GM23338 (cell line): ENCODE measurements around the gene FLT3. TPM values are rescaled to one million over a fixed set of nuclear protein-coding genes. Genes with fewer than 3 reads are reported as not detected.

Experiments used
- ATAC-seq: fragments of 200-7000 bp; cut with Tn5 transposase; 3 replicates; pipeline ENCODE4 v1.9.1; 2020
- DNase-seq: peaks from one replicate; pipeline ENCODE4 v3.0.0-alpha.2; 2015; ENCODE audit warnings: low spot score
- H2AFZ ChIP-seq: fragments of 200-600 bp; sonication (generic); 2 replicates; pipeline ENCODE4 v1.8.0; 2016; ENCODE audit warnings: antibody characterized with exemption, mild to moderate bottlenecking, moderate library complexity
- H3F3A ChIP-seq: fragments of 200-600 bp; sonication (generic); replicated peaks from 2 replicates; pipeline ENCODE4 v1.8.0; 2017; ENCODE audit warnings: antibody characterized with exemption, mixed run types, low read depth
- H3K27ac ChIP-seq: fragments of 200-600 bp; sonication (generic); 2 replicates; pipeline ENCODE4 v1.6.1; 2016; ENCODE audit warnings: low read depth
- H3K27me3 ChIP-seq: fragments of 200-600 bp; sonication (generic); 2 replicates; pipeline ENCODE4 v1.8.0; 2016; ENCODE audit warnings: mild to moderate bottlenecking, mixed run types, moderate library complexity; ENCODE audit not compliant: insufficient read depth
- H3K36me3 ChIP-seq: fragments of 200-600 bp; sonication (generic); 2 replicates; pipeline ENCODE4 v1.8.0; 2016; ENCODE audit warnings: mild to moderate bottlenecking; ENCODE audit not compliant: insufficient read depth
- H3K4me1 ChIP-seq: fragments of 200-600 bp; sonication (generic); 2 replicates; pipeline ENCODE4 v1.8.0; 2016; ENCODE audit warnings: mild to moderate bottlenecking, moderate library complexity; ENCODE audit not compliant: insufficient read depth
- H3K4me2 ChIP-seq: fragments of 200-600 bp; sonication (generic); 2 replicates; pipeline ENCODE4 v1.7.1; 2017; ENCODE audit warnings: mixed run types
- H3K4me3 ChIP-seq: fragments of 200-600 bp; sonication (generic); 2 replicates; pipeline ENCODE4 v1.6.1; 2016; ENCODE audit warnings: mixed run types
- H3K79me2 ChIP-seq: fragments of 200-600 bp; sonication (generic); replicated peaks from 2 replicates; pipeline ENCODE4 v1.8.0; 2017; ENCODE audit warnings: mild to moderate bottlenecking; ENCODE audit not compliant: insufficient read depth
- H3K9me2 ChIP-seq: fragments of 200-600 bp; sonication (generic); 2 replicates; pipeline ENCODE4 v1.8.0; 2017; ENCODE audit not compliant: insufficient read depth
- H4K20me1 ChIP-seq: fragments of 200-600 bp; sonication (generic); replicated peaks from 2 replicates; pipeline ENCODE4 v1.8.0; 2017; ENCODE audit warnings: mild to moderate bottlenecking; ENCODE audit not compliant: insufficient read depth
- H3K27ac Mint-ChIP-seq: 2 replicates; pipeline ENCODE4 v1.8.0; 2020; ENCODE audit warnings: inconsistent platforms, mild to moderate bottlenecking, moderate library complexity, mixed read lengths
- H3K27me3 Mint-ChIP-seq: 3 replicates; pipeline ENCODE4 v1.8.0; 2022; ENCODE audit warnings: low read depth, mild to moderate bottlenecking, moderate library complexity, mixed read lengths, inconsistent platforms; ENCODE audit not compliant: insufficient read depth, poor library complexity
- H3K36me3 Mint-ChIP-seq: 3 replicates; pipeline ENCODE4 v1.8.0; 2021; ENCODE audit warnings: low read depth, mild to moderate bottlenecking, inconsistent platforms, moderate library complexity, mixed read lengths
- H3K4me1 Mint-ChIP-seq: 3 replicates; pipeline ENCODE4 v1.8.0; 2020; ENCODE audit warnings: mild to moderate bottlenecking, inconsistent platforms, mixed read lengths
- H3K4me3 Mint-ChIP-seq: 3 replicates; pipeline ENCODE4 v1.8.0; 2021; ENCODE audit warnings: moderate library complexity, mild to moderate bottlenecking, inconsistent platforms, mixed read lengths
- H3K9me3 Mint-ChIP-seq: 3 replicates; pipeline ENCODE4 v1.8.0; 2020; ENCODE audit warnings: moderate library complexity, mild to moderate bottlenecking, inconsistent platforms, mixed read lengths
- CREB1 ChIP-seq: fragments of 250-450 bp; sonication (Bioruptor Pico); IDR thresholded peaks from 2 replicates; pipeline ENCODE4 v1.5.0; 2020; ENCODE audit warnings: low read depth, mild to moderate bottlenecking, moderate library complexity
- CTCF ChIP-seq, 2 experiments: fragments of 200-600 bp in 1 of 2; sonication (generic) in 1 of 2; conservative IDR thresholded peaks; 2 replicates each; pipeline versions ENCODE4 v1.5.1 to v1.6.1; 2016 to 2017; ENCODE audit warnings: antibody characterized with exemption in 2 of 2, low read depth in 2 of 2, mild to moderate bottlenecking in 2 of 2, moderate library complexity in 1 of 2
- ETS1 ChIP-seq: IDR thresholded peaks from 2 replicates; pipeline ENCODE4 v1.6.1; 2016; ENCODE audit warnings: antibody characterized with exemption
- EZH2 ChIP-seq: fragments of 200-600 bp; sonication (generic); IDR thresholded peaks from one replicate; pipeline ENCODE4 v1.8.0; 2017; ENCODE audit warnings: antibody characterized with exemption, mild to moderate bottlenecking, low read depth; ENCODE audit not compliant: unreplicated experiment
- EZH2phosphoT487 ChIP-seq: fragments of 200-600 bp; sonication (generic); IDR thresholded peaks from one replicate; pipeline ENCODE4 v1.8.1; 2018; ENCODE audit warnings: antibody characterized with exemption; ENCODE audit not compliant: unreplicated experiment
- JUNB ChIP-seq: IDR thresholded peaks from one replicate; pipeline ENCODE4 v1.6.1; 2016; ENCODE audit warnings: antibody characterized with exemption; ENCODE audit not compliant: unreplicated experiment
- NANOG ChIP-seq: IDR thresholded peaks from 2 replicates; pipeline ENCODE4 v1.6.1; 2016; ENCODE audit warnings: antibody characterized with exemption, borderline replicate concordance
- STAT1 ChIP-seq: IDR thresholded peaks from one replicate; pipeline ENCODE4 v1.6.1; 2016; ENCODE audit warnings: antibody characterized with exemption; ENCODE audit not compliant: unreplicated experiment
- ZNF114 ChIP-seq: fragments of 250-450 bp; sonication (Bioruptor Pico); IDR thresholded peaks from 2 replicates; pipeline ENCODE4 v1.5.0; 2020; ENCODE audit warnings: mild to moderate bottlenecking, moderate library complexity
- ZNF331 ChIP-seq: fragments of 250-450 bp; sonication (Bioruptor Pico); IDR thresholded peaks from 2 replicates; pipeline ENCODE4 v1.5.0; 2020; ENCODE audit warnings: low read depth, mild to moderate bottlenecking, moderate library complexity
- polyA plus RNA-seq: library from polyadenylated mRNA; unstranded; fragments of >200 nt; fragmentation: Nextera tagmentation; extraction: Ambion mirVana; gene quantifications from 2 replicates; pipeline ENCODE4 v1.2.1, GENCODE V29; 2016
- total RNA-seq: library from RNA; depleted of rRNA; stranded (reverse); fragments of >200 nt; shearing (Covaris generic); gene quantifications from 2 replicates; pipeline ENCODE4 v1.2.3, GENCODE V29; 2014
- TF ChIP-seq, protein P1 (sequence below): fragments of 250-450 bp; sonication (Bioruptor Pico); IDR thresholded peaks from 2 replicates; pipeline ENCODE4 v1.5.0; 2020; ENCODE audit warnings: mild to moderate bottlenecking, moderate library complexity
- TF ChIP-seq, protein P2 (sequence below): IDR thresholded peaks from one replicate; pipeline ENCODE4 v1.6.1; 2018; ENCODE audit warnings: antibody characterized with exemption; ENCODE audit not compliant: unreplicated experiment

The FLT3 gene
- total and polyA plus RNA-seq, 2 experiments from 2014 or later: 0.17 to 0.44 TPM

GRCh38 chr13:28001837-28002473 is 98.4 kb downstream of the FLT3 start:
- Histone ChIP-seq H3K27me3 (no peaks in the 10 kb centered on the region), H2AFZ (no peak overlapping the region), H3F3A (no peaks in the 10 kb centered on the region; the same call in 1 of the 2 replicates), H3K4me3 (no peak overlapping the region), H3K4me1 (no peaks in the 10 kb centered on the region; the same call in 1 of the 2 replicates), H3K36me3 (no peaks in the 10 kb centered on the region), H3K79me2 (no peaks in the 10 kb centered on the region), H3K9me2 (no peaks in the 10 kb centered on the region), H3K27ac (no peak overlapping the region), H4K20me1 (no peaks in the 10 kb centered on the region), H3K4me2 (no peak overlapping the region)
- no peak overlapping the region for H3K27ac Mint-ChIP-seq
- peaks cover 9% of the 10 kb centered on the region for H3K4me1 Mint-ChIP-seq
- H3K9me3 Mint-ChIP-seq: no peaks in the 10 kb centered on the region
- H3K27me3 Mint-ChIP-seq: peaks cover 3% of the 10 kb centered on the region
- H3K4me3 Mint-ChIP-seq: no peak overlapping the region
- no peaks in the 10 kb centered on the region for H3K36me3 Mint-ChIP-seq
- ATAC-seq (no peak), DNase-seq (no peak)
- TF ChIP-seq STAT1 (no peak), NANOG (no peak), ETS1 (no peak), CTCF (conservative IDR thresholded peaks at IDR 0.05; ENCODE audit: low read depth in 2 of 2) (no peak), ZNF114 (no peak), EZH2phosphoT487 (no peak), EZH2 (no peak), JUNB (no peak), ZNF331 (CRISPR knock-in tag) (no peak), CREB1 (CRISPR knock-in tag) (no peak)
- TF ChIP-seq, protein P1, sequence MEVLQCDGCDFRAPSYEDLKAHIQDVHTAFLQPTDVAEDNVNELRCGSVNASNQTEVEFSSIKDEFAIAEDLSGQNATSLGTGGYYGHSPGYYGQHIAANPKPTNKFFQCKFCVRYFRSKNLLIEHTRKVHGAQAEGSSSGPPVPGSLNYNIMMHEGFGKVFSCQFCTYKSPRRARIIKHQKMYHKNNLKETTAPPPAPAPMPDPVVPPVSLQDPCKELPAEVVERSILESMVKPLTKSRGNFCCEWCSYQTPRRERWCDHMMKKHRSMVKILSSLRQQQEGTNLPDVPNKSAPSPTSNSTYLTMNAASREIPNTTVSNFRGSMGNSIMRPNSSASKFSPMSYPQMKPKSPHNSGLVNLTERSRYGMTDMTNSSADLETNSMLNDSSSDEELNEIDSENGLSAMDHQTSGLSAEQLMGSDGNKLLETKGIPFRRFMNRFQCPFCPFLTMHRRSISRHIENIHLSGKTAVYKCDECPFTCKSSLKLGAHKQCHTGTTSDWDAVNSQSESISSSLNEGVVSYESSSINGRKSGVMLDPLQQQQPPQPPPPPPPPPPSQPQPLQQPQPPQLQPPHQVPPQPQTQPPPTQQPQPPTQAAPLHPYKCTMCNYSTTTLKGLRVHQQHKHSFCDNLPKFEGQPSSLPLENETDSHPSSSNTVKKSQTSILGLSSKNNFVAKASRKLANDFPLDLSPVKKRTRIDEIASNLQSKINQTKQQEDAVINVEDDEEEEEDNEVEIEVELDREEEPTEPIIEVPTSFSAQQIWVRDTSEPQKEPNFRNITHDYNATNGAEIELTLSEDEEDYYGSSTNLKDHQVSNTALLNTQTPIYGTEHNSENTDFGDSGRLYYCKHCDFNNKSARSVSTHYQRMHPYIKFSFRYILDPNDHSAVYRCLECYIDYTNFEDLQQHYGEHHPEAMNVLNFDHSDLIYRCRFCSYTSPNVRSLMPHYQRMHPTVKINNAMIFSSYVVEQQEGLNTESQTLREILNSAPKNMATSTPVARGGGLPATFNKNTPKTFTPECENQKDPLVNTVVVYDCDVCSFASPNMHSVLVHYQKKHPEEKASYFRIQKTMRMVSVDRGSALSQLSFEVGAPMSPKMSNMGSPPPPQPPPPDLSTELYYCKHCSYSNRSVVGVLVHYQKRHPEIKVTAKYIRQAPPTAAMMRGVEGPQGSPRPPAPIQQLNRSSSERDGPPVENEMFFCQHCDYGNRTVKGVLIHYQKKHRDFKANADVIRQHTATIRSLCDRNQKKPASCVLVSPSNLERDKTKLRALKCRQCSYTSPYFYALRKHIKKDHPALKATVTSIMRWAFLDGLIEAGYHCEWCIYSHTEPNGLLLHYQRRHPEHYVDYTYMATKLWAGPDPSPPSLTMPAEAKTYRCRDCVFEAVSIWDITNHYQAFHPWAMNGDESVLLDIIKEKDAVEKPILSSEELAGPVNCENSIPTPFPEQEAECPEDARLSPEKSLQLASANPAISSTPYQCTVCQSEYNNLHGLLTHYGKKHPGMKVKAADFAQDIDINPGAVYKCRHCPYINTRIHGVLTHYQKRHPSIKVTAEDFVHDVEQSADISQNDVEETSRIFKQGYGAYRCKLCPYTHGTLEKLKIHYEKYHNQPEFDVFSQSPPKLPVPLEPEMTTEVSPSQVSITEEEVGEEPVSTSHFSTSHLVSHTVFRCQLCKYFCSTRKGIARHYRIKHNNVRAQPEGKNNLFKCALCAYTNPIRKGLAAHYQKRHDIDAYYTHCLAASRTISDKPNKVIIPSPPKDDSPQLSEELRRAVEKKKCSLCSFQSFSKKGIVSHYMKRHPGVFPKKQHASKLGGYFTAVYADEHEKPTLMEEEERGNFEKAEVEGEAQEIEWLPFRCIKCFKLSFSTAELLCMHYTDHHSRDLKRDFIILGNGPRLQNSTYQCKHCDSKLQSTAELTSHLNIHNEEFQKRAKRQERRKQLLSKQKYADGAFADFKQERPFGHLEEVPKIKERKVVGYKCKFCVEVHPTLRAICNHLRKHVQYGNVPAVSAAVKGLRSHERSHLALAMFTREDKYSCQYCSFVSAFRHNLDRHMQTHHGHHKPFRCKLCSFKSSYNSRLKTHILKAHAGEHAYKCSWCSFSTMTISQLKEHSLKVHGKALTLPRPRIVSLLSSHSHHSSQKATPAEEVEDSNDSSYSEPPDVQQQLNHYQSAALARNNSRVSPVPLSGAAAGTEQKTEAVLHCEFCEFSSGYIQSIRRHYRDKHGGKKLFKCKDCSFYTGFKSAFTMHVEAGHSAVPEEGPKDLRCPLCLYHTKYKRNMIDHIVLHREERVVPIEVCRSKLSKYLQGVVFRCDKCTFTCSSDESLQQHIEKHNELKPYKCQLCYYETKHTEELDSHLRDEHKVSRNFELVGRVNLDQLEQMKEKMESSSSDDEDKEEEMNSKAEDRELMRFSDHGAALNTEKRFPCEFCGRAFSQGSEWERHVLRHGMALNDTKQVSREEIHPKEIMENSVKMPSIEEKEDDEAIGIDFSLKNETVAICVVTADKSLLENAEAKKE: no peak
- TF ChIP-seq, protein P2, sequence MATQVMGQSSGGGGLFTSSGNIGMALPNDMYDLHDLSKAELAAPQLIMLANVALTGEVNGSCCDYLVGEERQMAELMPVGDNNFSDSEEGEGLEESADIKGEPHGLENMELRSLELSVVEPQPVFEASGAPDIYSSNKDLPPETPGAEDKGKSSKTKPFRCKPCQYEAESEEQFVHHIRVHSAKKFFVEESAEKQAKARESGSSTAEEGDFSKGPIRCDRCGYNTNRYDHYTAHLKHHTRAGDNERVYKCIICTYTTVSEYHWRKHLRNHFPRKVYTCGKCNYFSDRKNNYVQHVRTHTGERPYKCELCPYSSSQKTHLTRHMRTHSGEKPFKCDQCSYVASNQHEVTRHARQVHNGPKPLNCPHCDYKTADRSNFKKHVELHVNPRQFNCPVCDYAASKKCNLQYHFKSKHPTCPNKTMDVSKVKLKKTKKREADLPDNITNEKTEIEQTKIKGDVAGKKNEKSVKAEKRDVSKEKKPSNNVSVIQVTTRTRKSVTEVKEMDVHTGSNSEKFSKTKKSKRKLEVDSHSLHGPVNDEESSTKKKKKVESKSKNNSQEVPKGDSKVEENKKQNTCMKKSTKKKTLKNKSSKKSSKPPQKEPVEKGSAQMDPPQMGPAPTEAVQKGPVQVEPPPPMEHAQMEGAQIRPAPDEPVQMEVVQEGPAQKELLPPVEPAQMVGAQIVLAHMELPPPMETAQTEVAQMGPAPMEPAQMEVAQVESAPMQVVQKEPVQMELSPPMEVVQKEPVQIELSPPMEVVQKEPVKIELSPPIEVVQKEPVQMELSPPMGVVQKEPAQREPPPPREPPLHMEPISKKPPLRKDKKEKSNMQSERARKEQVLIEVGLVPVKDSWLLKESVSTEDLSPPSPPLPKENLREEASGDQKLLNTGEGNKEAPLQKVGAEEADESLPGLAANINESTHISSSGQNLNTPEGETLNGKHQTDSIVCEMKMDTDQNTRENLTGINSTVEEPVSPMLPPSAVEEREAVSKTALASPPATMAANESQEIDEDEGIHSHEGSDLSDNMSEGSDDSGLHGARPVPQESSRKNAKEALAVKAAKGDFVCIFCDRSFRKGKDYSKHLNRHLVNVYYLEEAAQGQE: no peak
